Measurements from ENCODE around the gene CEP78. TPM values are rescaled to one million over a fixed set of nuclear protein-coding genes. Genes with fewer than 3 reads are reported as not detected.

The CEP78 gene
- total RNA-seq, 2 experiments from 2014 or later = 56.3 to 57.6 TPM

GRCh38 chr9:78320875-78321496 lies 85.1 kb downstream of the CEP78 start:
- Mint-ChIP-seq H3K27me3 (no peaks in the 10 kb centered on the region), H3K9me3 (no peaks in the 10 kb centered on the region), H3K27ac (no peak overlapping the region), H3K36me3 (ENCODE audit: low read depth) (peaks cover 80% of the 10 kb centered on the region), H3K4me1 (peaks cover 7% of the 10 kb centered on the region), H3K4me3 (no peak overlapping the region)
- ChIA-PET CTCF (no interaction called here), POLR2A (no interaction called here)
- no peak for DNase-seq

- POLR2A ChIA-PET = no interaction called here
- Mint-ChIP-seq H3K4me1 (peaks cover 7% of the 10 kb centered on the region), H3K9me3 (no peaks in the 10 kb centered on the region), H3K4me3 (no peak overlapping the region), H3K36me3 (ENCODE audit: low read depth) (peaks cover 75% of the 10 kb centered on the region), H3K27me3 (no peaks in the 10 kb centered on the region), H3K27ac (no peak overlapping the region)
- no peak for DNase-seq
- CTCF ChIA-PET = no interaction called here
Observed at GRCh38 chr9:78321505-78321904, 85.6 kb downstream of the CEP78 start.

GRCh38 chr9:78324068-78324650 lies 88.3 kb downstream of the CEP78 start:
- POLR2A ChIA-PET = no interaction called here
- H3K27ac Mint-ChIP-seq = no peak overlapping the region

GRCh38 chr9:78324682-78325081 lies 88.8 kb downstream of the CEP78 start:
- POLR2A ChIA-PET = no interaction called here
- H3K36me3 Mint-ChIP-seq (ENCODE audit: low read depth) = peaks cover 64% of the 10 kb centered on the region

More at GRCh38 chr9:78324068-78324650, 88.3 kb downstream of the CEP78 start:
- Mint-ChIP-seq H3K9me3 (no peaks in the 10 kb centered on the region), H3K27me3 (no peaks in the 10 kb centered on the region), H3K36me3 (ENCODE audit: low read depth) (peaks cover 65% of the 10 kb centered on the region), H3K4me3 (no peak overlapping the region), H3K4me1 (peaks cover 7% of the 10 kb centered on the region)
- DNase-seq = no peak
- CTCF ChIA-PET = no interaction called here

GRCh38 chr9:78325343-78325742 lies 89.5 kb downstream of the CEP78 start:
- no peaks in the 10 kb centered on the region for H3K9me3 Mint-ChIP-seq
- H3K36me3 Mint-ChIP-seq (ENCODE audit: low read depth) = peaks cover 62% of the 10 kb centered on the region
- H3K4me1 Mint-ChIP-seq = peaks cover 7% of the 10 kb centered on the region
- POLR2A ChIA-PET = no interaction called here
- CTCF ChIA-PET = no interaction called here
- no peak for DNase-seq
- no peaks in the 10 kb centered on the region for H3K27me3 Mint-ChIP-seq
- H3K4me3 Mint-ChIP-seq = no peak overlapping the region
- no peak overlapping the region for H3K27ac Mint-ChIP-seq

More at GRCh38 chr9:78324682-78325081, 88.8 kb downstream of the CEP78 start:
- no peaks in the 10 kb centered on the region for H3K9me3 Mint-ChIP-seq
- no peak overlapping the region for H3K4me3 Mint-ChIP-seq
- no peak overlapping the region for H3K27ac Mint-ChIP-seq
- CTCF ChIA-PET = no interaction called here
- peaks cover 7% of the 10 kb centered on the region for H3K4me1 Mint-ChIP-seq
- no peak for DNase-seq
- H3K27me3 Mint-ChIP-seq = no peaks in the 10 kb centered on the region

- Mint-ChIP-seq H3K4me1 (peaks cover 8% of the 10 kb centered on the region), H3K27ac (peak overlapping the region; percentile 51), H3K4me3 (no peak overlapping the region), H3K36me3 (ENCODE audit: low read depth) (peaks cover 61% of the 10 kb centered on the region), H3K9me3 (no peaks in the 10 kb centered on the region), H3K27me3 (no peaks in the 10 kb centered on the region)
- CTCF ChIA-PET = no interaction called here
- POLR2A ChIA-PET = no interaction called here
- DNase-seq = no peak
Observed at GRCh38 chr9:78325846-78326360, 90.0 kb downstream of the CEP78 start.

GRCh38 chr9:78326564-78326963 lies 90.7 kb downstream of the CEP78 start:
- DNase-seq = no peak
- ChIA-PET POLR2A (no interaction called here), CTCF (no interaction called here)
- no peak overlapping the region for H3K27ac Mint-ChIP-seq
- H3K4me3 Mint-ChIP-seq = no peak overlapping the region
- H3K4me1 Mint-ChIP-seq = peaks cover 8% of the 10 kb centered on the region
- peaks cover 61% of the 10 kb centered on the region for H3K36me3 Mint-ChIP-seq (ENCODE audit: low read depth)
- no peaks in the 10 kb centered on the region for H3K9me3 Mint-ChIP-seq
- H3K27me3 Mint-ChIP-seq = no peaks in the 10 kb centered on the region

Other genes with a start within 250 kb of the CEP78 start
- gene GNAQ, start 204.3 kb upstream of the CEP78 start, total RNA-seq = 10 to 100 TPM; 28.1 to 31.8 TPM
- 10 to 100 TPM; 68.6 to 71.3 TPM for gene PSAT1, start 61.0 kb downstream of the CEP78 start, total RNA-seq

Measured in activated CD4-positive, alpha-beta T cell treated with anti-CD3 and anti-CD28 coated beads, Interleukin-2, amount 10 ng/mL, durations not matched to agents 7 days and 5 days (primary cell).